Esophagus muscularis mucosa (tissue), 4 donors: ENCODE results near the gene ARRDC5. TPM values are rescaled to one million over a fixed set of nuclear protein-coding genes. Genes with fewer than 3 reads are reported as not detected.
"Not testable (repeated sequence)": the region's sequence is repeated elsewhere in the genome, so short reads cannot be mapped to it uniquely, and the experiment has no call there.

Source experiments
- DNase-seq: peaks from one replicate; pipeline ENCODE4 v3.0.0-alpha.2; 2017; ENCODE audit errors: extremely low spot score
- H3K27ac ChIP-seq, 4 donors: fragments of 200-600 bp; sonication (generic); replicated peaks in 1 of 4; 1 replicate in 3 of 4; 2 replicates in 1 of 4; pipeline ENCODE4 v1.5.1; 2016 to 2019; ENCODE audit warnings: mild to moderate bottlenecking in 1 of 4
- H3K27me3 ChIP-seq, 4 donors: fragments of 200-600 bp; sonication (generic); one replicate each; pipeline versions ENCODE4 v1.5.1 to v1.6.0; 2016 to 2019
- H3K36me3 ChIP-seq, 4 donors: fragments of 200-600 bp; sonication (generic); one replicate each; pipeline ENCODE4 v1.5.1; 2016 to 2019
- H3K4me1 ChIP-seq, 4 donors: fragments of 200-600 bp; sonication (generic); one replicate each; pipeline ENCODE4 v1.5.1; 2016 to 2019
- H3K4me3 ChIP-seq, 4 donors: fragments of 200-600 bp; sonication (generic); 1 replicate in 2 of 4; 2 replicates in 2 of 4; pipeline ENCODE4 v1.5.1; 2016 to 2019; ENCODE audit warnings: mild to moderate bottlenecking in 4 of 4, moderate library complexity in 1 of 4
- H3K9me3 ChIP-seq, 4 donors: fragments of 200-600 bp; sonication (generic); 1 replicate in 3 of 4; 2 replicates in 1 of 4; pipeline ENCODE4 v1.5.1; 2016 to 2019
- EP300 ChIP-seq: sonication (generic); formaldehyde crosslinking; IDR thresholded peaks from one replicate; pipeline ENCODE4 v1.6.1; 2017; ENCODE audit warnings: antibody characterized with exemption
- POLR2A ChIP-seq: fragments of 450-650 bp; IDR thresholded peaks from one replicate; pipeline ENCODE4 v1.6.1; 2017; ENCODE audit warnings: antibody characterized with exemption, moderate library complexity, mild to moderate bottlenecking, low read depth
- POLR2AphosphoS5 ChIP-seq, 2 donors: sonication (generic); formaldehyde crosslinking; IDR thresholded peaks; one replicate each; pipeline ENCODE4 v1.6.1; 2017; ENCODE audit warnings: antibody characterized with exemption in 2 of 2
- WGBS: methylation state at CpG from one replicate; pipeline ENCODE4 v1.1.5; 2018; 5-methylcytosine and 5-hydroxymethylcytosine counted together
- intact Hi-C: fragments of 100-400 bp; cut with DNase I; formaldehyde crosslinking; loops from one replicate; pipeline ENCODE4 v1.15.1; 2023
- total RNA-seq, 4 donors: library from RNA; depleted of rRNA; stranded (reverse); fragments of >200 nt; gene quantifications; one replicate each; pipeline versions ENCODE4 v1.1.0 to v1.2.1, GENCODE V29; 2016
- TF ChIP-seq, protein P1 (sequence below), 3 experiments: fragments of 200-600 bp in 2 of 3; fragments of 450-650 bp in 1 of 3; sonication (generic) in 2 of 3; IDR thresholded peaks; one replicate each; pipeline ENCODE4 v1.5.1; 2017 to 2019; ENCODE audit warnings: antibody characterized with exemption in 3 of 3, mild to moderate bottlenecking in 2 of 3, moderate library complexity in 1 of 3

ARRDC5 gene
- total RNA-seq: under 1 TPM in 1 of 4 donors, not detected in 3; 0.26 TPM

DNA sequence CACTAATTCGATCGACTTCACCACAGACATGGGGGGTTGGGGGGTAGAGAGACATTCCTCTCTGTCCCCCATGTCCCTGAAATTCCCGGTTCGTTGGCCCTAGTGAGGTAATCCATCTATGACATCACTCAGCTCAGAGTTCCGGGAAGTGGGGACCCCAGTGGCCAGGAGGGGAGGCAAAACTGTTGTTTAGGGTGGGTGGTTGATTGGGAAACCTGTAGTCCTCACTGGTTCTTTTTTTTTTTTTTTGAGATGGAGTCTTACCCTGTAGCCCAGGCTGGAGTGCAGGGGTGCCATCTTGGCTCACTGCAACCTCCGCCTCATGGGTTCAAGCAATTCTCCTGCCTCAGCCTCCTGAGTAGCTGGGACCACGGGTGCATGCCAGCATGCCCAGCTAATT is at the start of gene ARRDC5:
Gene ARRDC5 (minus strand): TSS at position 101 of the 400 bp plus-strand sequence. CDS start 71 bp downstream, at position 30.
- peaks cover 0 to under 1% (median 0%) of the 10 kb centered on the region in 4 donors for H3K27me3 ChIP-seq
- intact Hi-C loops: no loop called here
- H3K27ac ChIP-seq: no peak within 1 kb of the TSS
- no peak for DNase-seq
- H3K9me3 ChIP-seq: no peaks in the 10 kb centered on the region
- no peak within 1 kb of the TSS for H3K4me3 ChIP-seq
- 74% methylated on average over 7 of the region's 7 CpGs for WGBS
- no peaks in the 10 kb centered on the region for H3K4me1 ChIP-seq
- TF ChIP-seq EP300: no peak
- TF ChIP-seq, protein P1, sequence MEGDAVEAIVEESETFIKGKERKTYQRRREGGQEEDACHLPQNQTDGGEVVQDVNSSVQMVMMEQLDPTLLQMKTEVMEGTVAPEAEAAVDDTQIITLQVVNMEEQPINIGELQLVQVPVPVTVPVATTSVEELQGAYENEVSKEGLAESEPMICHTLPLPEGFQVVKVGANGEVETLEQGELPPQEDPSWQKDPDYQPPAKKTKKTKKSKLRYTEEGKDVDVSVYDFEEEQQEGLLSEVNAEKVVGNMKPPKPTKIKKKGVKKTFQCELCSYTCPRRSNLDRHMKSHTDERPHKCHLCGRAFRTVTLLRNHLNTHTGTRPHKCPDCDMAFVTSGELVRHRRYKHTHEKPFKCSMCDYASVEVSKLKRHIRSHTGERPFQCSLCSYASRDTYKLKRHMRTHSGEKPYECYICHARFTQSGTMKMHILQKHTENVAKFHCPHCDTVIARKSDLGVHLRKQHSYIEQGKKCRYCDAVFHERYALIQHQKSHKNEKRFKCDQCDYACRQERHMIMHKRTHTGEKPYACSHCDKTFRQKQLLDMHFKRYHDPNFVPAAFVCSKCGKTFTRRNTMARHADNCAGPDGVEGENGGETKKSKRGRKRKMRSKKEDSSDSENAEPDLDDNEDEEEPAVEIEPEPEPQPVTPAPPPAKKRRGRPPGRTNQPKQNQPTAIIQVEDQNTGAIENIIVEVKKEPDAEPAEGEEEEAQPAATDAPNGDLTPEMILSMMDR (IDR thresholded peaks at IDR 0.05): no peak
- no peak for TF ChIP-seq POLR2A
- TF ChIP-seq POLR2AphosphoS5 (IDR thresholded peaks at IDR 0.05): no peak
- H3K36me3 ChIP-seq: no peaks in the 10 kb centered on the region

DNA sequence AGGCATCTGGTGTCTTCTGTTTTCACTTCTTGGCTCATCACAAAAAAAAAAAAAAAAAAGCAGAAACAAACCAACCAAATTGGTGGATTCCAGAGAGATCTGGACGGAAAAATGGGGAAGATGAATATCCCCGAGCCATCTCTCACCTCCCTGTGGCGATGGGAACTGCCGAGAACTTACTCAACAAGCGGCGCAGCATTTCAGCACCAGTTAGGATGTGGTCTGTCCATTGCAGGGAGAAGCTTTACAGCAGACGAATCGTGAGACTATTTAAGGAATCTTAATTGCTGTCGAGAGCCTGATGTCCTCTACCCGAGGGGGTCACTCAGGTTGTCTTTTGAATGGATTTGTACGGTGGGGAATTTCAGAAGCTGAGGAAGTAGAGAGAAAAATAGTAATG is 49.0 kb upstream of the ARRDC5 start:
- 85% methylated on average over 11 of the region's 11 CpGs for WGBS
- TF ChIP-seq POLR2AphosphoS5 (IDR thresholded peaks at IDR 0.05): no peak
- TF ChIP-seq, protein P1 (IDR thresholded peaks at IDR 0.05): no peak
- TF ChIP-seq EP300: no peak
- no peak for TF ChIP-seq POLR2A
- intact Hi-C loops: no loop called here

DNA sequence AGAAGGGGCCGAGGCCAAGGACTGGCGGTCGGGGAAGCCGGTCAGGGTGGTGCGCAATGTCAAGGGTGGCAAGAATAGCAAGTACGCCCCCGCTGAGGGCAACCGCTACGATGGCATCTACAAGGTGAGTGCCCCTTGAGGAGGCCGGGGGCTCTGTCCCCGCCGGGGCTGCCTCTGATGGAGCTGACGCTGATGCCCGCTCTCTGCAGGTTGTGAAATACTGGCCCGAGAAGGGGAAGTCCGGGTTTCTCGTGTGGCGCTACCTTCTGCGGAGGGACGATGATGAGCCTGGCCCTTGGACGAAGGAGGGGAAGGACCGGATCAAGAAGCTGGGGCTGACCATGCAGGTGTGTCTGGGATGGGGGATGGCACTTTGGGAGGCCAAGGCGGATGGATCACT is 48.0 kb upstream of the ARRDC5 start:
- H3K36me3 ChIP-seq, H3K27ac ChIP-seq, H3K4me1 ChIP-seq, H3K27me3 ChIP-seq, H3K9me3 ChIP-seq, H3K4me3 ChIP-seq, intact Hi-C loops, DNase-seq: not testable (repeated sequence)
- 93% methylated on average over 13 of the region's 23 CpGs for WGBS

More for the DNA sequence above, 49.0 kb upstream of the ARRDC5 start:
- no peak for DNase-seq
- Histone ChIP-seq H3K27me3 (no peaks in the 10 kb centered on the region), H3K4me3 (no peak overlapping the region), H3K4me1 (no peaks in the 10 kb centered on the region), H3K9me3 (no peaks in the 10 kb centered on the region), H3K27ac (no peak overlapping the region), H3K36me3 (no peaks in the 10 kb centered on the region)

DNA sequence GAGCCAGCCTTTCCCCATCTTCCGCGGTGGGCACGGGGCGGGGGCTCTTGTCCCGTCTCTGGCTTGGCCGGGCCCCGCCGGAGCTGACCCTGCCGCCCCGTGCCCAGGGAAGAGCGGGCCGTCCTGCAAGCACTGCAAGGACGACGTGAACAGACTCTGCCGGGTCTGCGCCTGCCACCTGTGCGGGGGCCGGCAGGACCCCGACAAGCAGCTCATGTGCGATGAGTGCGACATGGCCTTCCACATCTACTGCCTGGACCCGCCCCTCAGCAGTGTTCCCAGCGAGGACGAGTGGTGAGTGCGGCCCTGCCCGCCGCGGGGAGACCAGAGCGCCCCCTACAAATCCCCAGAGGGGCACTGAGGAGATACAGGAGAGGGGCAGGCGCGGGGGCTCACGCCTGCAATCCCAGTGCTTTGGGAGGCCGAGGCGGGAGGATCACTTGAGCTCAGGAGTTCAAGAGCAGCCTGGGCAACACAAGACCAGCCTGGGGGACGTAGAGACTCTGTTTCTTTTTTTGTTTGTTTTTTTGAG is 39.0 kb upstream of the ARRDC5 start:
- H3K36me3 ChIP-seq, intact Hi-C loops, DNase-seq, H3K9me3 ChIP-seq, H3K4me1 ChIP-seq, H3K27ac ChIP-seq, H3K27me3 ChIP-seq, H3K4me3 ChIP-seq: not testable (repeated sequence)
- 98% methylated on average over 20 of the region's 35 CpGs for WGBS

DNA sequence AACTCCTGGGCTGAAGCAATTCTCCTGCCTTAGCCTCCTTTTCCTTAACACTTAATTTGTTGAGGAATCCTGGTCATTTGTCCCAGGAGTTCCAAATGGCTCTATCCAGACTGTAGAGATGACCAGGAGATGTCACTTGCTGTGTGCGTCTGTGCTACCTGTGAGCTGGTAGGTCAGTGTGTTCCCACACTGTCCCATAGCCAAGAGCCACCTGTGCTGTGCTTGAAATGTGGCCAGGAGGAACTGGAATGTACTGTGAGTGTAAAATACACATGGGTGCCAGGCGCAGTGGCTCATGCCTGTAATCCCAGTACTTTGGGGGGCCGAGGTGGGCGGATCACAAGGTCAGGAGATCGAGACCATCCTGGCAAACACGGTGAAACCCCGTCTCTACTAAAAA is 36.8 kb upstream of the ARRDC5 start:
- no peaks in the 10 kb centered on the region for H3K4me1 ChIP-seq
- WGBS: 96% methylated on average over 7 of the region's 7 CpGs
- H3K27me3 ChIP-seq: no peaks in the 10 kb centered on the region
- no peak overlapping the region for H3K4me3 ChIP-seq
- H3K36me3 ChIP-seq: no peaks in the 10 kb centered on the region
- intact Hi-C loops: no loop called here
- TF ChIP-seq EP300: no peak
- TF ChIP-seq, protein P1 (IDR thresholded peaks at IDR 0.05): no peak
- TF ChIP-seq POLR2A: no peak
- no peak for TF ChIP-seq POLR2AphosphoS5 (IDR thresholded peaks at IDR 0.05)
- DNase-seq: no peak
- H3K27ac ChIP-seq: no peak overlapping the region
- no peaks in the 10 kb centered on the region for H3K9me3 ChIP-seq

DNA sequence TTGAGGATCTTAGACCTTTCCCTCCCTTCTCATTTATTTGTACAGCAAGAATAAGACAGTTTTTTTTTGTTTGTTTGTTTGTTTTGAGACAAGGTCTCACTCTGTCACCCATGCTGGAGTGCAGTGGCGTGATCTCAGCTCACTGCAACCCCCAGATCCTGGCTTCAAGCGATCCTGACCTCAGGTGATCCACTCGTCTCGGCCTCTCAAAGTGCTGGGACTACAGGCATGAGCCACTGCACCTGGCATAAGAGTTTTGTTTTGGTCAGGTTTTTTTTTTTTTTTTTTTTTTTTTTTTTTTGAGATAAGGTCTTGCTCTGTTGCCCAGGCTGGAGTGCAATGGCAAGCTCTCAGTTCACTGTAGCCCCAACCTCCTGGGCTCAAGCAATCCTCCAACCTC is 35.8 kb upstream of the ARRDC5 start:
- H3K9me3 ChIP-seq, H3K4me3 ChIP-seq, H3K4me1 ChIP-seq, intact Hi-C loops, H3K36me3 ChIP-seq, H3K27ac ChIP-seq, H3K27me3 ChIP-seq, DNase-seq: not testable (repeated sequence)
- 95% methylated on average over 4 of the region's 4 CpGs for WGBS
